Progenitor cell of endocrine pancreas (in vitro differentiated cells): ENCODE data around the gene RBL2. TPM values are rescaled to one million over a fixed set of nuclear protein-coding genes. Genes with fewer than 3 reads are reported as not detected.
A peak's percentile ranks its signal among the peaks of the same experiment; 100 is the strongest.
"Not testable (repeated sequence)": the region's sequence is repeated elsewhere in the genome, so short reads cannot be mapped to it uniquely, and the experiment has no call there.

Source experiments
- DNase-seq: peaks from one replicate; pipeline ENCODE4 v3.0.0; 2021; ENCODE audit warnings: low spot score; ENCODE audit not compliant: unreplicated experiment
- H3K27ac Mint-ChIP-seq: 2 replicates; pipeline ENCODE4 v1.8.0; 2021; ENCODE audit warnings: mild to moderate bottlenecking, moderate library complexity, mixed read lengths
- H3K27me3 Mint-ChIP-seq: 2 replicates; pipeline ENCODE4 v1.8.0; 2021; ENCODE audit warnings: mixed read lengths
- H3K36me3 Mint-ChIP-seq: 2 replicates; pipeline ENCODE4 v1.8.0; 2022; ENCODE audit warnings: mixed read lengths; ENCODE audit not compliant: insufficient read depth
- H3K4me1 Mint-ChIP-seq: 2 replicates; pipeline ENCODE4 v1.8.0; 2021; ENCODE audit warnings: low read depth, mixed read lengths
- H3K4me3 Mint-ChIP-seq: 2 replicates; pipeline ENCODE4 v1.8.0; 2021; ENCODE audit warnings: low read depth, mild to moderate bottlenecking, moderate library complexity, mixed read lengths
- H3K9me3 Mint-ChIP-seq: 2 replicates; pipeline ENCODE4 v1.8.0; 2021; ENCODE audit warnings: low read depth, mixed read lengths
- total RNA-seq: library from RNA; stranded (reverse); gene quantifications from 2 replicates; pipeline ENCODE4 v1.2.1, GENCODE V29; 2021
- TF ChIP-seq, protein P1 (sequence below): fragments of 200-600 bp; sonication (generic); IDR thresholded peaks from one replicate; pipeline ENCODE4 v1.5.0; 2021; ENCODE audit warnings: antibody characterized with exemption, mild to moderate bottlenecking; ENCODE audit not compliant: unreplicated experiment

The RBL2 gene
- total RNA-seq, 1 donor from 2014 or later: 37.7 TPM

DNA sequence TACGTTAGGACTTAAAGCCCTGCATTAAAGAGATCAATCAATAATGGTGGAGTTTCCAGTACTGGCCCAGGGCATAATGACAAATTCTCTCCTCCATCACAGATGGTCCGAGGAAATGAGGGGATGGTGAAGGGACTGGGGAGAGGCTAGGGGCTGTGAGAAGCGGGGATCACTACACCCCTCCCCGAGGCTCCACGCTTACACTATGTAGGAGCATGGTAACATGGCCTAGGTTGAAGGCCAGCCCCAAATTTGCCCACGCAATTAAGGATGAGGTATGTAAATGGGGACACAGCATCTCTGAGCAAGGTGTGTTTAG lies 76.8 kb downstream of the RBL2 start:
- TF ChIP-seq, protein P1, sequence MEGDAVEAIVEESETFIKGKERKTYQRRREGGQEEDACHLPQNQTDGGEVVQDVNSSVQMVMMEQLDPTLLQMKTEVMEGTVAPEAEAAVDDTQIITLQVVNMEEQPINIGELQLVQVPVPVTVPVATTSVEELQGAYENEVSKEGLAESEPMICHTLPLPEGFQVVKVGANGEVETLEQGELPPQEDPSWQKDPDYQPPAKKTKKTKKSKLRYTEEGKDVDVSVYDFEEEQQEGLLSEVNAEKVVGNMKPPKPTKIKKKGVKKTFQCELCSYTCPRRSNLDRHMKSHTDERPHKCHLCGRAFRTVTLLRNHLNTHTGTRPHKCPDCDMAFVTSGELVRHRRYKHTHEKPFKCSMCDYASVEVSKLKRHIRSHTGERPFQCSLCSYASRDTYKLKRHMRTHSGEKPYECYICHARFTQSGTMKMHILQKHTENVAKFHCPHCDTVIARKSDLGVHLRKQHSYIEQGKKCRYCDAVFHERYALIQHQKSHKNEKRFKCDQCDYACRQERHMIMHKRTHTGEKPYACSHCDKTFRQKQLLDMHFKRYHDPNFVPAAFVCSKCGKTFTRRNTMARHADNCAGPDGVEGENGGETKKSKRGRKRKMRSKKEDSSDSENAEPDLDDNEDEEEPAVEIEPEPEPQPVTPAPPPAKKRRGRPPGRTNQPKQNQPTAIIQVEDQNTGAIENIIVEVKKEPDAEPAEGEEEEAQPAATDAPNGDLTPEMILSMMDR: no peak
- Mint-ChIP-seq H3K36me3 (peaks cover 3% of the 10 kb centered on the region), H3K9me3 (peaks cover 3% of the 10 kb centered on the region)

DNA sequence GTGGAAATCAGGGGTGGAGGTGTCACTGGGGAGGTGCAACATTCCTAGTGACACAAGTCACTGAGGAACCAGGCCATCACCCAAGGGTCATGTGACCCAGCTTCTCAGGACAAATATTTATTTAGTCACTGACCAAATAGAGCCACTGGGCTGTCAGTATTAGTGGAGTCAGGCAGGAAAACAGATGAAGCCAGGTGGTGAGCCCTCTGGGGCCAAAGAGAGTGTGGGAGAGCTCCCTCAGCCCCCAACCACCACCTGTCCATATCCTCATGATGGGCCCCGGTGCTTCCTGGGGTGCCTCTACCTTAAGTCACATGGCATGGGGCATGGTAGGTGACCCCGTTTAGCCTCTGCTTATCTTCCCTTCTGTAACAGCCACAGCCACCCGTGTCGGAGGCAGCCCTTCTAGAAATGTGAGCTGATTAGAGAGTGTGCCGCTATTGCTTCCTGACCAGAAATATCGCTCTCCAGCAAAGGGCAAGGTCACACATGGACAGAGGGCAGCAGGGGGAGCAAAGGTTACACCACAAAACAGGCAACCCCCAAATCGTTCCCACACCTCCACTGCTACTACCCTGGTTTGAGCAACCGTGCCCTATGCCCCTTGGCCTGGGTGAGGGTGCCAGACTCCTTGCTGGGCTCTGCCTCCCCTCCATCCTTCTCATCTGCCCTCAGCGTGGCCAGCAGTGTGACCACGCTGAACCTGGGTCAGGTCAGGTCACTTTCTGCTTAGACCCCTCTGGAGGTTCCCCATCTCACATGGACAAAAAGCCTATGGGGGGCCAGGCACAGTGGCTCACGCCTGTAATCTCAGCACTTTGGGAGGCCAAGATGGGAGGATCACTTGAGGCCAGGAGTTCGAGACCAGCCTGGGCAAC lies 77.4 kb downstream of the RBL2 start:
- peaks cover 17% of the 10 kb centered on the region for H3K4me1 Mint-ChIP-seq
- peak; percentile 19 for DNase-seq
- TF ChIP-seq, protein P1: no peak
- H3K9me3 Mint-ChIP-seq: peaks cover 3% of the 10 kb centered on the region
- no peak overlapping the region for H3K4me3 Mint-ChIP-seq
- H3K27ac Mint-ChIP-seq: peak overlapping the region; percentile 91
- peaks cover 3% of the 10 kb centered on the region for H3K36me3 Mint-ChIP-seq
- no peaks in the 10 kb centered on the region for H3K27me3 Mint-ChIP-seq

More for the DNA sequence above, 76.8 kb downstream of the RBL2 start:
- H3K4me1 Mint-ChIP-seq: peaks cover 17% of the 10 kb centered on the region
- peak overlapping the region; percentile 84 for H3K27ac Mint-ChIP-seq
- no peak for DNase-seq
- no peaks in the 10 kb centered on the region for H3K27me3 Mint-ChIP-seq
- H3K4me3 Mint-ChIP-seq: no peak overlapping the region

DNA sequence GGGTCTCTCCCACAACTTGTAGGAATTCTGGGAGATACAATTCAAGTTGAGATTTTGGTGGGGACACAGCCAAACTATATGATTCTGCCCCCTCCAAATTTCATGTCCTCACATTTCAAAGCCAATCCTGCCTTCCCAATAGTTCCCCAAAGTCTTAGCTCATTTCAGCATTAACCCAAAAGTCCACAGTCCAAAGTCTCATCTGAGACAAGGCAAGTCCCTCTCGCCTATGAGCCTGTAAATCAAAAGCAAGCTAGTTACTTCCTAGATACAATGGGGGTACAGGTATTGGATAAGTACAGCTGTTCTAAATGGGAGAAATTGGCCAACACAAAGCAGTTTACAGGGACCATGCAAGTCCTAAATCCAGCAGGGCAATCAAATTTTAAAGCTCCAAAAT lies 78.5 kb downstream of the RBL2 start:
- H3K36me3 Mint-ChIP-seq, H3K9me3 Mint-ChIP-seq, H3K27ac Mint-ChIP-seq, H3K27me3 Mint-ChIP-seq, DNase-seq, H3K4me3 Mint-ChIP-seq: not testable (repeated sequence)
- H3K4me1 Mint-ChIP-seq: peaks cover 17% of the 10 kb centered on the region

DNA sequence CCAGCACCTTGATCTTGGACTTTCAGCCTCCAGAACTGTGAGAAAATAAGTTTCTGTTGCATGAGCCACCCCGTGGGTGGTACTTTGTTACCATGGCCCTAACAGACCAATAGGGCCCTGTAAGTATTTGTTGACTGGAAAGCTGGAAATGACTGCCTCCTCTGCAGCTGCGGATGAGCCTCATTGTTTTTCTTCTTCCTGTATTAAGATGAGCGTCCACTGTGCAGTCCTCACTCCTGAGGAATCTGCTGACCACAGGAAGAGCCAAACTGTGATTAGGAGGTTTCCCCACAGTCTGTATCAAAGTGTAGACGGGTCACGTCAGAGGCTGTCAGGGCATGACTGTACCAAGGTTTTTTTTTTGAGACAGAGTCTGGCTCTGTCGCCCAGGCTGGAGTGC lies 81.0 kb downstream of the RBL2 start:
- H3K9me3 Mint-ChIP-seq: peaks cover 3% of the 10 kb centered on the region
- H3K4me3 Mint-ChIP-seq: no peak overlapping the region
- H3K36me3 Mint-ChIP-seq: peaks cover 3% of the 10 kb centered on the region
- no peaks in the 10 kb centered on the region for H3K27me3 Mint-ChIP-seq
- TF ChIP-seq, protein P1: no peak
- H3K4me1 Mint-ChIP-seq: peaks cover 17% of the 10 kb centered on the region
- DNase-seq: no peak
- H3K27ac Mint-ChIP-seq: no peak overlapping the region

- TF ChIP-seq, protein P1: no peak
- Mint-ChIP-seq H3K27ac (no peak overlapping the region), H3K9me3 (peaks cover 3% of the 10 kb centered on the region)
These were observed 81.5 kb downstream of the RBL2 start for GRCh38 chr16:53515811-53516210.

DNA sequence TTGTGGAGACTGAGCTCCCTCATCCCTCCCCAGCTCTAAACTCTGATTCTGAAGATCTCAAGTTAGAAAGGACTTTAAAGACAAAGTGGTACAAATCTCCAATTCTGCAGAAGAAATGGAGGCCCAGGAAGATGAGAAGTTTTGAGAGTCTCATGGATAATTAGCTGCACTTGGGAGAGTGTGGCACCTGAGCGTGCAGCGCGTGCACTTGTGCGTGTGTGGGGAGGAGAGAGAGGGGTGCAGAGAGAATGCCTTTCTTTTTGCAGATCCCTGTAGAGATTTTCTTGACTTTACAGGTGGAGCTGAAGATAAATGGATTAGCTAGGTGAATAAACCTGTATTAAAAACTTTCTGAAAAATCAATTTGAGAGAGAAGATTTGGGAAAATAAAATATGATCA lies 83.6 kb downstream of the RBL2 start:
- no peak overlapping the region for H3K27ac Mint-ChIP-seq
- H3K27me3 Mint-ChIP-seq: peaks cover under 1% of the 10 kb centered on the region
- TF ChIP-seq, protein P1: no peak
- H3K9me3 Mint-ChIP-seq: peaks cover 3% of the 10 kb centered on the region
- DNase-seq: no peak
- H3K4me3 Mint-ChIP-seq: no peak overlapping the region
- H3K36me3 Mint-ChIP-seq: peaks cover 3% of the 10 kb centered on the region
- no peaks in the 10 kb centered on the region for H3K4me1 Mint-ChIP-seq

More at GRCh38 chr16:53515811-53516210, 81.5 kb downstream of the RBL2 start:
- Mint-ChIP-seq H3K4me1 (peaks cover 14% of the 10 kb centered on the region), H3K36me3 (peaks cover 3% of the 10 kb centered on the region), H3K27me3 (no peaks in the 10 kb centered on the region), H3K4me3 (no peak overlapping the region)
- no peak for DNase-seq
